Skin of body (tissue), 2 donors: ENCODE data around the gene STAP1. TPM values are rescaled to one million over a fixed set of nuclear protein-coding genes. Genes with fewer than 3 reads are reported as not detected.

Experiments used
- DNase-seq: peaks from one replicate; lab custom pipeline; 2025; lab: John Stamatoyannopoulos, UW
- total RNA-seq: library from RNA; depleted of rRNA; stranded (reverse); fragments of >200 nt; gene quantifications from one replicate; pipeline ENCODE4 v1.2.3, GENCODE V29; 2014

The STAP1 gene
- total RNA-seq, 1 donor from 2014 or later = 0.30 TPM

GRCh38 chr4:67555447-67555846 lies 3.1 kb upstream of the STAP1 start:
- no peak for DNase-seq

GRCh38 chr4:67556436-67556835 lies 2.1 kb upstream of the STAP1 start:
- no peak for DNase-seq

- DNase-seq = no peak
Measured at GRCh38 chr4:67565284-67565683, 6.8 kb downstream of the STAP1 start.

GRCh38 chr4:67566335-67566734 lies 7.8 kb downstream of the STAP1 start:
- DNase-seq = no peak

- no peak for DNase-seq
Measured at GRCh38 chr4:67568820-67569219, 10.3 kb downstream of the STAP1 start.

- no peak for DNase-seq
Measured at GRCh38 chr4:67570537-67570936, 12.0 kb downstream of the STAP1 start.

- no peak for DNase-seq
Measured at GRCh38 chr4:67571975-67572374, 13.4 kb downstream of the STAP1 start.

- no peak for DNase-seq
Measured at GRCh38 chr4:67573193-67573592, 14.7 kb downstream of the STAP1 start.

- DNase-seq = no peak
Measured at GRCh38 chr4:67575232-67576058, 16.9 kb downstream of the STAP1 start.

GRCh38 chr4:67576059-67576466 lies 17.5 kb downstream of the STAP1 start:
- DNase-seq = no peak

- DNase-seq = no peak
Measured at GRCh38 chr4:67576538-67576937, 18.0 kb downstream of the STAP1 start.

- DNase-seq = no peak
Measured at GRCh38 chr4:67580577-67580976, 22.1 kb downstream of the STAP1 start.

GRCh38 chr4:67581208-67581857 lies 22.8 kb downstream of the STAP1 start:
- no peak for DNase-seq

GRCh38 chr4:67581913-67582312 lies 23.4 kb downstream of the STAP1 start:
- no peak for DNase-seq

- DNase-seq = no peak
Measured at GRCh38 chr4:67584496-67584895, 26.0 kb downstream of the STAP1 start.

GRCh38 chr4:67587156-67587555 lies 28.6 kb downstream of the STAP1 start:
- no peak for DNase-seq

GRCh38 chr4:67593741-67594175 lies 35.2 kb downstream of the STAP1 start:
- no peak for DNase-seq

GRCh38 chr4:67603310-67604028 lies 44.9 kb downstream of the STAP1 start:
- DNase-seq = no peak

GRCh38 chr4:67604029-67604381 lies 45.5 kb downstream of the STAP1 start:
- DNase-seq = no peak

- DNase-seq = no peak
Measured at GRCh38 chr4:67604749-67605148, 46.2 kb downstream of the STAP1 start.

- DNase-seq = no peak
Measured at GRCh38 chr4:67608027-67608426, 49.5 kb downstream of the STAP1 start.

GRCh38 chr4:67614186-67614585 lies 55.7 kb downstream of the STAP1 start:
- no peak for DNase-seq
